ENCODE measurements around the gene MRGPRD.

Gene MRGPRD

GRCh38 chr11:68940651-68941323, 40.0 kb downstream of the MRGPRD start:
- no peak overlapping the region for H2BK15ac ChIP-seq (ENCODE audit: low read depth, poor library complexity, severe bottlenecking)
- no peak overlapping the region for H3K14ac ChIP-seq (ENCODE audit: low read length in 2 of 2)
- H3K9ac ChIP-seq (ENCODE audit: low read length), result no peak overlapping the region
- no peak overlapping the region for H2AK5ac ChIP-seq (ENCODE audit: low read length, severe bottlenecking)
- H2BK12ac ChIP-seq (ENCODE audit: low read length in 2 of 2), result no peak overlapping the region
- no peak overlapping the region for H4K8ac ChIP-seq (ENCODE audit: low read length)
- H2BK5ac ChIP-seq (ENCODE audit: low read depth, low read length, poor library complexity, severe bottlenecking), result no peak overlapping the region
- H3K4me2 ChIP-seq (ENCODE audit: low read length, poor library complexity, severe bottlenecking), result no peak overlapping the region
- no peaks in the 10 kb centered on the region for H3K79me1 ChIP-seq (replicated peaks; ENCODE audit: low read length, poor library complexity, severe bottlenecking)
- H2AFZ ChIP-seq (ENCODE audit: low read depth, low read length), result no peak overlapping the region
- no peaks in the 10 kb centered on the region for H3K27me3 ChIP-seq (ENCODE audit: control insufficient read depth in 1 of 2, insufficient read depth in 1 of 2, low read length in 2 of 2)
- H3K9me3 ChIP-seq (ENCODE audit: control insufficient read depth, low read length), result no peaks in the 10 kb centered on the region
- H3K27ac ChIP-seq (ENCODE audit: low read length, poor library complexity, severe bottlenecking), result no peak overlapping the region
- H3K36me3 ChIP-seq (ENCODE audit: control insufficient read depth in 1 of 2, insufficient read depth in 2 of 2, low read depth in 1 of 2, low read length in 2 of 2), result peaks cover 48 to 59% of the 10 kb centered on the region in 2 experiments
- no peak overlapping the region for H3K23ac ChIP-seq (ENCODE audit: low read length in 2 of 2)
- H3K4me3 ChIP-seq (ENCODE audit: insufficient read depth in 1 of 2, low read depth in 1 of 2, low read length in 2 of 2), result no peak overlapping the region
- DNase-seq, result no peak
- H3K4ac ChIP-seq (ENCODE audit: low read depth in 1 of 2, low read length in 2 of 2), result no peak overlapping the region
- no peak overlapping the region for H3K18ac ChIP-seq (ENCODE audit: low read depth in 1 of 2, low read length in 2 of 2)
- WGBS, result 95% methylated on average over 18 of the region's 20 CpGs
- H4K91ac ChIP-seq (ENCODE audit: low read length), result no peak overlapping the region
- H3K4me1 ChIP-seq (ENCODE audit: control insufficient read depth, insufficient read depth, low read depth, low read length), result peaks cover 3% of the 10 kb centered on the region
- no peak overlapping the region for H2BK120ac ChIP-seq (ENCODE audit: low read depth, low read length)

GRCh38 chr11:68939583-68940555, 40.9 kb downstream of the MRGPRD start:
- no peaks in the 10 kb centered on the region for H3K79me1 ChIP-seq (replicated peaks; ENCODE audit: low read length, poor library complexity, severe bottlenecking)

GRCh38 chr11:68938816-68939582, 41.8 kb downstream of the MRGPRD start:
- Histone ChIP-seq H2BK5ac (ENCODE audit: low read depth, low read length, poor library complexity, severe bottlenecking) (no peak overlapping the region), H3K14ac (ENCODE audit: low read length in 2 of 2) (no peak overlapping the region), H4K91ac (ENCODE audit: low read length) (no peak overlapping the region), H3K23ac (ENCODE audit: low read length in 2 of 2) (no peak overlapping the region), H3K27me3 (ENCODE audit: control insufficient read depth in 1 of 2, insufficient read depth in 1 of 2, low read length in 2 of 2) (no peaks in the 10 kb centered on the region), H2BK15ac (ENCODE audit: low read depth, poor library complexity, severe bottlenecking) (no peak overlapping the region), H2BK120ac (ENCODE audit: low read depth, low read length) (no peak overlapping the region), H2BK12ac (ENCODE audit: low read length in 2 of 2) (no peak overlapping the region), H3K36me3 (ENCODE audit: control insufficient read depth in 1 of 2, insufficient read depth in 2 of 2, low read depth in 1 of 2, low read length in 2 of 2) (peaks cover 64 to 77% of the 10 kb centered on the region in 2 experiments), H3K4me1 (ENCODE audit: control insufficient read depth, insufficient read depth, low read depth, low read length) (peaks cover 3% of the 10 kb centered on the region), H3K9ac (ENCODE audit: low read length) (no peak overlapping the region), H3K4ac (ENCODE audit: low read depth in 1 of 2, low read length in 2 of 2) (no peak overlapping the region), H3K4me2 (ENCODE audit: low read length, poor library complexity, severe bottlenecking) (no peak overlapping the region), H3K9me3 (ENCODE audit: control insufficient read depth, low read length) (no peaks in the 10 kb centered on the region), H4K8ac (ENCODE audit: low read length) (no peak overlapping the region), H3K4me3 (ENCODE audit: insufficient read depth in 1 of 2, low read depth in 1 of 2, low read length in 2 of 2) (peak overlapping the region in 1 of 2 experiments; percentile 9), H3K79me1 (replicated peaks; ENCODE audit: low read length, poor library complexity, severe bottlenecking) (no peaks in the 10 kb centered on the region), H2AK5ac (ENCODE audit: low read length, severe bottlenecking) (no peak overlapping the region), H3K18ac (ENCODE audit: low read depth in 1 of 2, low read length in 2 of 2) (no peak overlapping the region), H2AFZ (ENCODE audit: low read depth, low read length) (no peak overlapping the region), H3K27ac (ENCODE audit: low read length, poor library complexity, severe bottlenecking) (no peak overlapping the region)
- no peak for DNase-seq
- 92% methylated on average over 17 of the region's 17 CpGs for WGBS

More at GRCh38 chr11:68939583-68940555, 40.9 kb downstream of the MRGPRD start:
- no peak overlapping the region for H3K14ac ChIP-seq (ENCODE audit: low read length in 2 of 2)
- H2BK15ac ChIP-seq (ENCODE audit: low read depth, poor library complexity, severe bottlenecking), result no peak overlapping the region
- no peak overlapping the region for H4K91ac ChIP-seq (ENCODE audit: low read length)
- no peak overlapping the region for H2BK5ac ChIP-seq (ENCODE audit: low read depth, low read length, poor library complexity, severe bottlenecking)
- H2AK5ac ChIP-seq (ENCODE audit: low read length, severe bottlenecking), result no peak overlapping the region
- no peak for DNase-seq
- H4K8ac ChIP-seq (ENCODE audit: low read length), result no peak overlapping the region
- 91% methylated on average over 30 of the region's 33 CpGs for WGBS
- no peak overlapping the region for H3K18ac ChIP-seq (ENCODE audit: low read depth in 1 of 2, low read length in 2 of 2)
- H3K27me3 ChIP-seq (ENCODE audit: control insufficient read depth in 1 of 2, insufficient read depth in 1 of 2, low read length in 2 of 2), result no peaks in the 10 kb centered on the region
- no peak overlapping the region for H3K23ac ChIP-seq (ENCODE audit: low read length in 2 of 2)
- H2BK12ac ChIP-seq (ENCODE audit: low read length in 2 of 2), result no peak overlapping the region
- no peak overlapping the region for H3K27ac ChIP-seq (ENCODE audit: low read length, poor library complexity, severe bottlenecking)
- no peak overlapping the region for H3K9ac ChIP-seq (ENCODE audit: low read length)
- no peak overlapping the region for H3K4ac ChIP-seq (ENCODE audit: low read depth in 1 of 2, low read length in 2 of 2)
- peaks cover 3% of the 10 kb centered on the region for H3K4me1 ChIP-seq (ENCODE audit: control insufficient read depth, insufficient read depth, low read depth, low read length)
- H3K4me2 ChIP-seq (ENCODE audit: low read length, poor library complexity, severe bottlenecking), result no peak overlapping the region
- no peak overlapping the region for H3K4me3 ChIP-seq (ENCODE audit: insufficient read depth in 1 of 2, low read depth in 1 of 2, low read length in 2 of 2)
- H2BK120ac ChIP-seq (ENCODE audit: low read depth, low read length), result no peak overlapping the region
- H3K36me3 ChIP-seq (ENCODE audit: control insufficient read depth in 1 of 2, insufficient read depth in 2 of 2, low read depth in 1 of 2, low read length in 2 of 2), result peaks cover 57 to 68% of the 10 kb centered on the region in 2 experiments
- H2AFZ ChIP-seq (ENCODE audit: low read depth, low read length), result no peak overlapping the region
- no peaks in the 10 kb centered on the region for H3K9me3 ChIP-seq (ENCODE audit: control insufficient read depth, low read length)
